ENCODE results near the gene PRKAR2B.

The PRKAR2B gene

DNA sequence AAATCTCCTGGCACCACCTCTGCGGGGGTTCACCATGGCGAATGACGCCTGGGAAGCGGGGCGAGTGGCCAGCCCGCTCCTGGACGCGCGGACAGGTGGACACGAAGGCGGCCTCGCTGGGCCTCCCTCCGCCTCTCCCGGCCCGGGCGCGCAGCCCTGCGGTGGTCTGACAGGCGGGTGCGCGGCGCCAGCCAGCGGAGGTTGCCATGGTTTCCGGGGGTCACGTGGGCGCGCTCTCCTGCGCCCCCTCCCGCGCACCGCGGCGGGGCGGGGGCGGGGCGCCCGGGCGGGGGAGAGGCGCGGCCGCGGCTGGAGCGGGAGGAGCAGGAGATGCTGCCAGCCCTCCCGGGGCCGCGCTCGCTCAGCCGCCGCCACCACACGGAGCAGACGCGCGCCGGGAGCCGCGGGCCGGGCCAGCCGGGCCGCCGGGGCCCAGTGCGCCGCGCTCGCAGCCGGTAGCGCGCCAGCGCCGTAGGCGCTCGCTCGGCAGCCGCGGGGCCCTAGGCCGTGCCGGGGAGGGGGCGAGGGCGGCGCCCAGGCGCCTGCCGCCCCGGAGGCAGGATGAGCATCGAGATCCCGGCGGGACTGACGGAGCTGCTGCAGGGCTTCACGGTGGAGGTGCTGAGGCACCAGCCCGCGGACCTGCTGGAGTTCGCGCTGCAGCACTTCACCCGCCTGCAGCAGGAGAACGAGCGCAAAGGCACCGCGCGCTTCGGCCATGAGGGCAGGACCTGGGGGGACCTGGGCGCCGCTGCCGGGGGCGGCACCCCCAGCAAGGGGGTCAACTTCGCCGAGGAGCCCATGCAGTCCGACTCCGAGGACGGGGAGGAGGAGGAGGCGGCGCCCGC, at the start of gene PRKAR2B:
Gene PRKAR2B (plus strand): TSS at position 359 of the 848 bp plus-strand sequence. CDS start 203 bp downstream, at position 562.
- peak; percentile 62 for DNase-seq (ENCODE audit: low read depth)

DNA sequence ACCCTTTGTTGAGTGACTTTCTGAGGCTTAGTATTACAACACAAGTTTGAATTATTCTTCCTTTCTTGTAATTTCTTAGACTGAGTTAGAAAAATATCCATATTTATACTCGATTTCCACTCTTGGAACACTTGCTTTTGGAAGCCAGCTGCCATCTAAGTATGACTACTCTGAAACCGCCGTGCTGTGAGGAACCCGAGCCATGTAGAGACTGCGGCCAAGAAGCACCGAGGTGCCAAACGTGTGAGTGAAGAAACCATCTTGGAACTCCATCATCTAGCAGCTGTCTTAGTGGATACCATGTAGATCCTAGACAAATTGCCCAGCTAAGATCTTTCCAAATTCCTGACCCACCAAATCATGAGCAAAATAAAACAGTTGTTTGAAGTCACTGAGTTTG, 49.7 kb upstream of the PRKAR2B start:
- no peak for DNase-seq (ENCODE audit: low read depth)

DNA sequence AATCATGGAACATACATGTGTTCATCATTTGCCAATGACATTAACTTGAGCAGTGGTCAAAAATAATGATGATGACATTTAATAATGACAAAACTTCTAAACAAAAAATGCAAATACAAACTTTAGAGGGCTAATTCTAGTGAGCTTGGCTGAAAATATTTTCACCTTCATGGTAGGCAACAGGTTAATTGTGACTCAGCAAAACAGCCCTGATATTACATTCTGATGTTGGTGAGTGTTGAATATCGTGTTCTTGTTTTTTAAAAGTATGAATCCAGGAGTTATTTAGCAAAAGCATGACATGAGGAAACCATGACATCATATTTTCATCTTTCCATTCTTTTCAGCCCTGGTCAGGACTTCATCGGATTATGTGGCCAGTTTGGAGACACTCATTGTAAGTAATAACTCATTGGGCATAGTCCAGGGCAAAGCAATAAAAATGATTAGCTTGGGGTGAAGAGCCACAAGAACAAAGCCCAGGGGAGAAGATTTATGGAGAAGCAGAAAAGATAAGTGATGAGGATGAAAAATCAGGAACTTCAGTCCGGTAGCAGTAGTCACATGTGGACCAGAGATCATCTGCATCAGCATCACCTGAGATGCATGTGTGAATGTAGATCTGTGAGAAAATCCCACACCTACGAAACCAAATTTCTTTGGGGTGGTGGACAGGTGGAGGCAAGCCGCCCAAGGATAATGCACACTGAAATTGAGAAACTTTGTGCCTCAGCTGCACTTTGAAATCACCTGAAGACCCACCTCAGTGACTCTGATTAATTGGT, 46.8 kb upstream of the PRKAR2B start:
- no peak for DNase-seq (ENCODE audit: low read depth)

DNA sequence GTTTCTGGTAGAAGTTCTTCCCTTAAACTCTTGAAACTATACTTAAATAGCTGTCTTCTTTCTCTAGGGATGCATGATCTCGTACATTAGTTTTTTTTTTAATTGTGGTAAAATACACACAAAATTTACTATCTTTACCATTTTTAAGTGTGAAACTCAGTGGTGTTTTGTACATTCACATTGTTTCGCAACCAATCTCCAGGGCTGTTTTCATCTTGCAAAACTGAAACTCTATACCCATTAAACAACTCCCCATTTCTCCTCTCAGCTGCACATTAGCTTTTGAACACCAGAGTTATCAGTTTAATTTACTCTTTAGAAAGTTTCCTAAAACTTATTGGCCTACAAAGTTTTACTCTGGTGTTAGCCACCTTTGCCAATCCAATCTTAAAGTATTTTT, 45.5 kb upstream of the PRKAR2B start:
- no peak for DNase-seq (ENCODE audit: low read depth)

DNA sequence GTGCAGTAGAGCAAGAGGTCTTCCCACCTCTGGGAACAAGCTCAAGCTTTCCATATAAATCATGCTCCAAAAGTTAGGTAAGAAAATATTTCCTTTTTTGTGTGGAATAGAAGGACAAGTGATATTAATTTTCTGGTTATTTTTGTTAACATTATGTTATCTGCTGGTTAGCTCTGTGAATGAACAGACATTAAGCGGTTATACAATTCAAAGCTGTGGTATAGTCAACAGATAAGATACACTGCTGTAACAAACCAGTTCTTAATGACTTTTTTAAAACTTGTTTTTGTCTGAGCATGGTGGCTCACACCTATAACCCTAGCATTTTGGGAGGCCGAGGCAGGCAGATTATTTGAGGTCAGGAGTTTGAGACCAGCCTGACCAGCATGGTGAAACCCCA, 43.0 kb upstream of the PRKAR2B start:
- DNase-seq (ENCODE audit: low read depth): no peak

DNA sequence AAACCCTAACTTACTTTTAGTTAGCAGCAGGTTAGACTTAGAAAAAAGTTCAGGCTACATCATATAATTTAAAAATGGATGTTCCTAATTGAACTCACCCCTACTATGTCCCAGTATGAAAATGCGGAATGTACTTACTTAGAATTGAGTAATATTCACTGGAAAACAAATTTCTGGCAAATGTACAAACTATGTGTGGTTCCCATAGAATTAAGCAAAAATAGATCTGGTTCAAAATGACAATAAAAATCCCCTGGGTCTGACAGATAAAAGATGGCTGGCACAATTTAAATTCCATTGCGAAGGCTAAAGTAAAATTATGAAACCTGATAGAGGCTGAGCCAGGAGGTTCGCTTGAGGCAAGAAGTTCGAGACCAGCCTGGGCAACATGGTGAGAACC, 42.4 kb upstream of the PRKAR2B start:
- DNase-seq (ENCODE audit: low read depth): no peak

DNA sequence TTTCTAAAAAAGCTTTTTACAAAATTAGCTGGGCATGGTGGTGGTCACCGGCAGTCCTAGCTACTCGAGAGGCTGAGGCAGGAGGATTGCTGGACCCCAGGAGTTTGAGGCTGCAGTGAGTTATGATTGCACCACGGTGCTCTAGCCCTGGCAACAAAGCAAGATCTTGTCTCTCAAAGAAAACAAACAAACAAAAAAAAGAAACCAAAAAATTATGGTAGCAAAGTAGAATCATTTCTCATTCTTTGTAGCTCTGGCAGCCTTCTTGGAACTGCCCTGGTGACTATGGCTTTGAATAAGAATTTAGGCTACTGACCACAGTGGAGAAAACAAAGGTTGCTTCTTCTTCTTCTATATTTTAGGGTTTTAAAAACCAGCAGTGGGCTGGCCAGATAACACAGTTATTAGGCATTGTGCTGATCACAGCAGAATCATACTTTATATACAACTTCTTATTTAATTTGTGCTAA, 41.9 kb upstream of the PRKAR2B start:
- no peak for DNase-seq (ENCODE audit: low read depth)

DNA sequence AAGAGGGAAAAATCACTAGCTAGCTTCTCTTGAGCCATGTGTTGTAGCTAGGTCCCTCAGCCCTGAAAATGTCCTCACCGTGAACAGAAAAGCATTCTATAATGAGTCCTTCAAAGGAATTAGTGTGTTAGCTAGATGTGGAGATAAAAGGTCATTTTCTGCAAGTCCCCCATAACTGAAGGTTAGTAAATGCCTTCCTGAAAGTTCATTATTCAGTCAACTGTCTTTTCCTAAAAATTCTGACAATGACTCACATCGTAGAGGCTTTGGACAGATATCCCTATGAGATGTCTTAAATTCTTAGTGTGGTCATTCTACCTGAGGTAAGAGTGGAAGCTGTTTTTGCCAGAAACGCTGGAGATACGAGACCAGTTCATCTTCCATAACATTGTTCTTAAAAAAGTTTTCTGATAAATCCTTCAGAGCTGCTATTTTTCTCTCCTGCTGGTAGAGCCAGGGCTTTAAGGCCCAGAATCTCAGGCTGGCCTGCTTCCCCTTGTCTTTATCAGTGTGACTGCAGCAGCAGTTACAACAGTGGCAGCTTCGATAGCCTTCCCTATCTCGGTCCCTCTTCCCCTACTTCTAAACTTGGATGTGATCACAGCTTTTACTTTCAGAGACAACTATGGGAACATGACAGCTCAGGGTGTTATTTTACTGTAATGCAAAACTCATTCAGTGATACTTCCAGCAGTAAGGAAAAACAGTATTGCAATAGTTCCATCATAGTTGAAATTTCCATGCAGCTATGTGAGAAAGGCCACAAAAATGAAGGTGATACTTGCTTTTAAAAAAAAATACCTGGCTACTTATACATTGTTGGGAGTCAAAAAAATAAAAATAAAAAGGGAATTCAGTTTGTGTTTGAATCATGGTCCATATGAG, 37.3 kb upstream of the PRKAR2B start:
- no peak for DNase-seq (ENCODE audit: low read depth)

DNA sequence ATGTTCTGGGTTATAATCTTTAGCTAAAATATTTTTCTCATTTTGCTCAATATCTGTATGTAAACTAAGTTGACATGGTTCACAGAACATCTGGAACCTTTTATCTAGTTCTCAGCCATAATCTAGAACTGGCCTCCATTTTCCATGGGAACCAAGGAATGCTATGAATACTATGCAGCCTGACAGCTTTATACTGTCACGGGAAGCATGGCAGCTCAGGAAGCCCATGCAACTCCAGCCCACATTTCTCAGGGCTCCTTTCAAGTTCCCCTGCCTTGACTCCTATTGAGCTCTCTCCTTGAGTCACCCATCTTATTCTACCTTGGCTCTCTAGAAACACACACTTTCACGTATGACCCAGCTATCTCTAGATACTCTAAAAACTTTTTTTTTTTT, 36.6 kb upstream of the PRKAR2B start:
- no peak for DNase-seq (ENCODE audit: low read depth)

DNA sequence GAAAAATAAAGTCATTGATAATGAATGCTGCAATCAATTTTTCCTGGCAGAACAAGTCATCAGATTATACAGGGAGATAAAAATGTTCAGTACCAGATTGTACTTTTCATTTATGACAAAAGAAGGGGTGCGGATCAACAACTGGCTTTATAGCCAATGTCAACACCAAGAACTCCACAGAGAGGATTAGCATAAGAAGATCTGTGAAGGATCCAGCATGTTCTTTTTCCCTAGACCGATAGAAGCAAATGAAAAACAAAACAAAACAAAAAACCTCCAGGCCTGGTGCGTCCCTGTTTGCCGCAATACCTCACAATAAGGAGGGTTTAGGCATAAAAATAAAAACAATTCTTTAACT, 34.7 kb upstream of the PRKAR2B start:
- DNase-seq (ENCODE audit: low read depth): no peak

DNA sequence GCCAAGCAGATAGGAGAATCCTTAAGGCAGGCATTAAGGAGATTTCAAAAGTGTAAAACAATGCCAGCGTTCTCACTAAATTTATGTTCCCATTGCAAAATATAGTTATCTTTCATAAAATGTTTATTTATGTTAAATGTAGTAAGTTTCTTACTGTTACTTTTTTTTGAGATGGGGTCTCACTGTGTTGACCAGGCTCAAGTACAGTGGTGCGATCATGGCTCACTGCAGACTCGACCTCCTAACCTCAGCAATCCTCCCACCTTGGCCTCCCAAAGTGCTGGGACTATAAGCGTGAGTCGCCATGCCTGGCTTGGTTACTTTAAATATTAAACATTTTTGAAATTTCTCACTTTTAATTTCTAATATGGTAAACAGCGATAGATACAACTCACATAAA, 31.8 kb upstream of the PRKAR2B start:
- no peak for DNase-seq (ENCODE audit: low read depth)

DNA sequence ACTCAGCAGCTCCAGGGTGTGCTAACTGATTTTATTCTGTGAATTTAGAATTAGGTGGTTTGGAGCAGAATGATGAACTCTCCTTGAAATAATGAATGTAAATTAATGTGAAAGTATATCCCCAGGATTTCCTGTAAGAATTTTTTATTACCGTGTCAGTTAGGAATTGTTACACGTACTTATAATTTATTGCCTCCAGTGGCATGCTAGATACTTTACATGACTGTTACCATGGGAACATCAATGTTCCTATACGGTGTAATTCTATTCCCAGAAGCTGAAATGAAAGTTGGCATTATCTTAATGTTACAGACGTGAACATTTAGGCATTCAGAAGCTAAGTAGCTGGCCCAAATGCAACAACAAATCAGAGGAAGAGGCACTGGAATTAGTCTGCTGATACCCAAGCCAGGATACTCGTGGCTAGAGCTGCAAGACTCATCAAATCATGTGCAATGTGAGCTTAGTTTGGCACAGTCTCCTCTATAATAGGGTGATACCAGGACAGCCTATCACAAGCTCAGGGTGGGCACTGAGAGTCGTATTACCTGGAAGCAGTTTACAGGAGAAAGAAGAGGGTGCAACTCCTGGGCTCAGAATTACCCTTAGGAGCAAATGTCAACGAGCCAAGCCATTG, 30.0 kb upstream of the PRKAR2B start:
- DNase-seq (ENCODE audit: low read depth): no peak

DNA sequence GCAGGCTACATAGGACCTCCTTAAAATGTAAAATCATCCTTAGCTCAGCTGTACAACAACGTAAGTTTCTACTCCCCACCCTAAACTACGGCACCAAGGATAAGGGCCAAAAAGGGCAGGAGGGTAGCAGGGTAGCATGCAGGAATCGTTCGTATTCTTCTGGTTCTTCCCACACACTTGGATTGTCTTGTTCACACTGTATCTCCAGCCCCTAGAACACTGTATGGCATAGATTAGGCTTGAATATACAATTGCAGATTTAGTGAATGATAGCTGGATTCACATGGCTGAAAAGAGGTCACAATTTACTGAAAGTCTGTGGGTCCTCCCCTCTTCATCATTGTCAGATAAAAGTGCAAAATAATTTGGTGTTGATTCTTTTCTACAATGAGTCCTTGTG, 28.2 kb upstream of the PRKAR2B start:
- no peak for DNase-seq (ENCODE audit: low read depth)

DNA sequence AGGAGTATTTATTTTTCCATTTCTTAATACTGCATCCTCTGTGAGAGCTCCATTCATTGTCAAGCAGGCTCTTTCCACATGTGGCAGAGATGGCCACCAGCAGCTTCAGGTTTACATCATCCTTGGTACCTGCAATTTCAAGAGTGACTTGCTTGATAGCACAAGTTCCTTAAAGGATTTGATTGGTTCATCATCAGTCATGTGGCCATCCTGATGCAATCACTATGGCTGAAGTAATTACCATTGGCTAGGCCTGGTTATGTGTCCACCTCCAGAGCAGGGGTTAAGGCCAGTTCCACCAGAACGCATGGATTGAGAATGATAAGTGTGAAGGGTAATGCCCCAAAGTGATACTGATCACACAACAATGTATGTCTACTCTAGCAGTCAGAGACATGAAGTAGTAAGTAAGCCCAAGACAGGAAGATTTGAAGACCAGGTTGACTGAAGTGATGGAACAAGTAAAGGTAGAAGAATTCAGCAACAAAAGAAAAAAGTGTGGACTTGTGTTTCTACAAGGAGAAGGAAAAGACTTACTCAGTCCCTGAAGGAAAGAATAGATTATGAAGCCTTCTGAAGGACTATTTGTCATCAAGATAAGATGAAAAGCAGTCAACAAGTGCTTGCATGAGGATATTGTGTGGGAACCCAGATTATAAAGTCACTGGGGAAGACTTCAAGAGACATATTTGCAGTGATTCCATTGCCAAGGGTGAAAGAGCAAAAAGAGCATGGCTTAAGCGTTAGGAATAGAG, 26.4 kb upstream of the PRKAR2B start:
- DNase-seq (ENCODE audit: low read depth): no peak

DNA sequence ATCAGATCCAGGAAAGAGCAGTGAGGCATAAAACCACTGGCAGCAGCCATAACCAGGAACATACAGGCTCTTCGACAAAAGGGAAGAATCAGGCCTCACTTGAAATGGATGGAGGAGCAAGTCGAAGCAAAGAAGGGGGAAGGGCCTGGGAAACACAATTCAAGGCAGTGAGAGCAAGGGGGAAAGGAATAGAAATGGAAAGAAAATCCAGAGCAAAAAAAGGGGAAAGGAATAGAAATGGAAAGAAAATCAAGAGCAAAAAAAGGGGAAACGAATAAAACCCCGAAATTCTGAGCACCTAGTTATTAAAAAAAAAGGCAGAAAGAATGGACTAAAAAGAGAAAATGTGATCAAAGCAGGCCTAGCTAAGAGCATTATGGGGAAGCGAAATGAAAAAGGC, 24.1 kb upstream of the PRKAR2B start:
- no peak for DNase-seq (ENCODE audit: low read depth)

DNA sequence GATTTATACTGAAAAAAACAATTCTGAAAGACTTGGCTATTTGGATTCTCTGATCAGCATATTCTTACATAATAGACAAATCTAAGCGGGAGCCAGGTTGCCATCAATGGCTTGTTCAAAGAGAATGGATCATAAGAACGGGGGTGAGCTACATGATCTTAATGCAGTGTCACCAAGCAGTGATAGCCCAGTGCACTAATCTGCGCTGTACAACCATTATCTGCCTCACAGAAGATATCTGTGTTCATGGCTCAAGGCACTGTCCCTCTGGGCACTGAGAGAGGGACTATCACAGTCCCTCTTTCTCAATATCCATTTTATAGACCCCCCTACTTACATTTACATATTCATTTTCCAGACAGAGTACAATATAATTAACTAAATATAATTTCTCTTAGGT, 22.9 kb upstream of the PRKAR2B start:
- DNase-seq (ENCODE audit: low read depth): no peak

DNA sequence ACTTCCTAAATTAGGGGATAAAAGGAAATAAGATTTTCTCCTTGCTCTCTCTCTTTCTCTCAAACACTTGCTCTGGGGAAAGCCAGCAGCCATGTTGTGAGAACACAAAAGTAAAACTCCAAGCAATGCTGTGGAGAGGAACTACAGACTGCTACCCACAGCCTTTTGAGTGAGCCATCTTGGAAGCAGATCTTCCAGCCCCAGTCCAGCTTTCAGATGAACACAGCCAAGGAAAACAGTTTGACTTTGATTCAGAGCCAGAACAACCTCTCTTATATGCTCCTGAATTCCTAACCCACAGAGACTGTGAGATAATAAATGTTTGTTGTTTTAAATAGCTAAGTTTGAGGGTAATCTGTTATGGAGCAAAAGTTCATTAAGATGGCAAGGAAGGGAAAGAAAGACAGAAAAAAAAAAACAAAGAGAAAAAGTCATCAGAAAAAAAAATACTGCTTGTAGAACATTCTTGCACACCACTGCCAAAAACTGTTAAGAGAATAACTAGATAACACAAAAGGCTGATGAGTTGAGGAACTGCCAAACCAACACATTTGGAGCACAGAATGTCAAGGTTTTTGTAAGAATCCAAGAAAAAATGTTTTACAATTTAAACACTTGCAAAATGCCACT, 20.9 kb upstream of the PRKAR2B start:
- no peak for DNase-seq (ENCODE audit: low read depth)

DNA sequence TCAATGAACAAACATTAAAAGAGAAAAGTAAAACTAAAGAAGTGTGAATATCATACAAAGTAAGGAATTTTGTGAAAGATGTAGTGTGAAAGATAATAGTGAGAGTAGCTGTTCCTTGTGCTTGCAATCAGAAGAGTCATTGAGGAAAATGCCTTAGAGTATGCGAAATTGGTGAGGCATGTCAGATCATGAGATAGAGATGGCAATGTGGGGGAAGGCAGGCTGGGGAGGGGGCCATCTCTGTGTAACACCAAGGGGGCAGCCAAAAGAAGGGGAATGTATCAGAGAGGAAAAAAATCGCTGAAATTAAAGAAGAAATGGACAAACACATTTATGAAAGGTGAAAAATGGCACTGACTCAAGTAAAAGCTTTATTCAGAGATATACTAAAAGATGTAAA, 19.6 kb upstream of the PRKAR2B start:
- DNase-seq (ENCODE audit: low read depth): no peak

DNA sequence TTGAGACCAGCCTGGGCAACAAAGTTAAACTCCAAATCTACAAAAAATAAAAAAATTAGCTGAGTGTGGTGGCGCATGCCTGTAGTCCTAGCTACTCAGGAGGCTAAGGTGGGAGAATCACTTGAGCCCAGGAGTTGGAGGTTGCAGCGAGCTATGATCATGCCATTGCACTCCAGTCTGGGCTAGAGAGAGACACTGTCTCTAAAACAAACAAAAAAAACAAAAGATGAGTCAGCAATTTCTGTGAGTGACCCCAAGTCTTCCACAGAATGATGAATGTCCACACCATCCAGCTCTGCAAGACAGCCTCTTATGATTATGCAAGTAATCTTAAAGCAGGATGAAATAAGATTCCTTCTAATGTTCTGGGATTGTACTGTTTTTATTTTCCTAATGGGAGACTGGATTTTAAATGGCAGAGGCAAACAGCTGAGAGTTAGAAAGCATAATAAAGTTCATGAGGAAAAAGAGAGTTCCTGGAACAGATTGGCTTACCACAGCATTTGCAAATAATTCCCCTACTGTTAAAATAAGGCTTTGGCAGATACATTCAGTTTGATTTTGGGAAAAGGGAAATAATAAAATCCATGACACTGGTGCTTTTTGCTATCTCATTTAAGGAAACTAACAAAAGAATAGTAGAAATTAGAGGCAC, 18.9 kb upstream of the PRKAR2B start:
- DNase-seq (ENCODE audit: low read depth): no peak

DNA sequence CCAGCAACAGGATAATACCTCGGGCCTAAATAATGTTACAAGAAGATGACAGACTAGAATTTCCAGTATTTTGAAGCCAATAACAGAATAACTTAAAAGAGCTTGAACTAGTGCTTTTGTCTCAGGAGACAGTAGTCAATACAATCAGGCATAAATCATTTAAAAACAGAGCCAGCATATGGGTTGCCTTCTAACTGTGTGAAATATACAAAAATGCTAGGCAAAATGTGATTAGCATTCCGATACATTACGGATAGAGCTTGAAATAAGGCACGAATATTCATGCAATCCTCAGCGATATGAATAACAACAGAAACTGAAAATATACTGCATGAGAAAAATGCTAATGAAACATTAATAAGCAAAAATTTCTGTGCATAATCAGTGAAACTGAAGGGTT, 18.3 kb upstream of the PRKAR2B start:
- DNase-seq (ENCODE audit: low read depth): no peak
